H9 (cell line): ENCODE data around the gene GNAS. TPM values are rescaled to one million over a fixed set of nuclear protein-coding genes. Genes with fewer than 3 reads are reported as not detected.

Experiments used
- DNase-seq: peaks from one replicate; pipeline ENCODE4 v3.0.0-alpha.2; 2017
- H2AFZ ChIP-seq: one replicate; pipeline ENCODE4 v1.6.1; 2013; ENCODE audit warnings: mild to moderate bottlenecking, low read length, control low read depth, moderate library complexity
- H2AK5ac ChIP-seq: 2 replicates; pipeline ENCODE4 v1.6.1; 2013; ENCODE audit warnings: low read length, control low read depth, mixed read lengths; ENCODE audit not compliant: insufficient read length
- H2BK120ac ChIP-seq: one replicate; pipeline ENCODE4 v1.6.1; 2013; ENCODE audit warnings: low read depth, mild to moderate bottlenecking, low read length, control low read depth, inconsistent platforms; ENCODE audit not compliant: poor library complexity, severe bottlenecking
- H2BK12ac ChIP-seq: 2 replicates; pipeline ENCODE4 v1.6.1; 2013; ENCODE audit warnings: low read length, control low read depth, mixed read lengths, low read depth; ENCODE audit not compliant: insufficient read length
- H2BK15ac ChIP-seq: 2 replicates; pipeline ENCODE4 v1.6.1; 2013; ENCODE audit warnings: low read depth, low read length, control low read depth
- H2BK20ac ChIP-seq: one replicate; pipeline ENCODE4 v1.6.1; 2013; ENCODE audit warnings: low read depth, mild to moderate bottlenecking, low read length, control low read depth, inconsistent platforms; ENCODE audit not compliant: poor library complexity, severe bottlenecking
- H2BK5ac ChIP-seq: 2 replicates; pipeline ENCODE4 v1.6.1; 2013; ENCODE audit warnings: low read length, control low read depth, mixed read lengths; ENCODE audit not compliant: insufficient read length
- H3K14ac ChIP-seq: 2 replicates; pipeline ENCODE4 v1.6.1; 2013; ENCODE audit warnings: low read length, control low read depth; ENCODE audit not compliant: insufficient read depth
- H3K18ac ChIP-seq: 2 replicates; pipeline ENCODE4 v1.6.1; 2013; ENCODE audit warnings: low read depth, mild to moderate bottlenecking, mixed read lengths, low read length, control low read depth; ENCODE audit not compliant: insufficient read length
- H3K23ac ChIP-seq: 2 replicates; pipeline ENCODE4 v1.6.1; 2013; ENCODE audit warnings: low read length, control low read depth, mixed read lengths, low read depth; ENCODE audit not compliant: insufficient read length
- H3K23me2 ChIP-seq: 2 replicates; pipeline ENCODE4 v1.6.1; 2013; ENCODE audit warnings: low read depth, mild to moderate bottlenecking, mixed read lengths, low read length, control low read depth; ENCODE audit not compliant: insufficient read length, poor library complexity, severe bottlenecking
- H3K27ac ChIP-seq: 2 replicates; pipeline ENCODE4 v1.5.1; 2013; ENCODE audit warnings: low read length, control low read depth, mixed read lengths, low read depth; ENCODE audit not compliant: insufficient read length
- H3K27me3 ChIP-seq: 2 replicates; pipeline ENCODE4 v1.6.1; 2013; ENCODE audit warnings: low read length, control low read depth, inconsistent platforms; ENCODE audit not compliant: insufficient read depth
- H3K4ac ChIP-seq: 2 replicates; pipeline ENCODE4 v1.6.1; 2013; ENCODE audit warnings: low read depth, mild to moderate bottlenecking, control low read depth, inconsistent platforms, low read length, moderate library complexity
- H3K4me1 ChIP-seq: 2 replicates; pipeline ENCODE4 v1.6.1; 2013; ENCODE audit warnings: low read length, control low read depth, inconsistent platforms; ENCODE audit not compliant: insufficient read depth
- H3K4me2 ChIP-seq: 2 replicates; pipeline ENCODE4 v1.6.1; 2013; ENCODE audit warnings: low read length, control low read depth, mixed read lengths; ENCODE audit not compliant: insufficient read length, insufficient read depth
- H3K56ac ChIP-seq: 2 replicates; pipeline ENCODE4 v1.6.1; 2013; ENCODE audit warnings: low read depth, mild to moderate bottlenecking, mixed read lengths, low read length, control low read depth; ENCODE audit not compliant: insufficient read length
- H3K79me1 ChIP-seq: 2 replicates; pipeline ENCODE4 v1.6.1; 2013; ENCODE audit warnings: low read depth, mild to moderate bottlenecking, moderate library complexity, low read length, control low read depth, inconsistent platforms; ENCODE audit not compliant: insufficient read depth, poor library complexity, severe bottlenecking
- H3K79me2 ChIP-seq: 2 replicates; pipeline ENCODE4 v1.6.1; 2013; ENCODE audit warnings: low read length, control low read depth, inconsistent platforms; ENCODE audit not compliant: insufficient read depth
- H3K9ac ChIP-seq: 2 replicates; pipeline ENCODE4 v1.6.1; 2013; ENCODE audit warnings: low read length, control low read depth, mixed read lengths; ENCODE audit not compliant: insufficient read length; ENCODE audit errors: extremely low read depth
- H3K9me3 ChIP-seq: one replicate; pipeline ENCODE4 v1.6.1; 2013; ENCODE audit warnings: low read depth, low read length, inconsistent platforms; ENCODE audit not compliant: control insufficient read depth
- H3T11ph ChIP-seq: one replicate; pipeline ENCODE4 v1.6.1; 2013; ENCODE audit warnings: mild to moderate bottlenecking, low read length, control low read depth, inconsistent platforms
- H4K20me1 ChIP-seq: one replicate; pipeline ENCODE4 v1.6.1; 2013; ENCODE audit not compliant: control insufficient read depth, insufficient read length, insufficient read depth
- H4K5ac ChIP-seq: 2 replicates; pipeline ENCODE4 v1.6.1; 2013; ENCODE audit warnings: low read depth, mild to moderate bottlenecking, mixed read lengths, low read length, control low read depth; ENCODE audit not compliant: insufficient read length
- H4K8ac ChIP-seq: replicated peaks from 2 replicates; pipeline ENCODE4 v1.6.1; 2013; ENCODE audit warnings: low read length, control low read depth, mixed read lengths, low read depth; ENCODE audit not compliant: insufficient read length
- H4K91ac ChIP-seq: 2 replicates; pipeline ENCODE4 v1.6.1; 2013; ENCODE audit warnings: low read depth, mild to moderate bottlenecking, moderate library complexity, mixed read lengths, low read length, control low read depth; ENCODE audit not compliant: insufficient read length
- H3K27ac Mint-ChIP-seq, 3 experiments: 2 replicates in 2 of 3; 3 replicates in 1 of 3; pipeline ENCODE4 v1.8.0; 2020 to 2021; ENCODE audit warnings: mixed read lengths in 3 of 3, mild to moderate bottlenecking in 1 of 3, moderate library complexity in 1 of 3
- H3K27me3 Mint-ChIP-seq: 2 replicates; pipeline ENCODE4 v1.8.0; 2021; ENCODE audit warnings: low read depth, mild to moderate bottlenecking, moderate library complexity, mixed read lengths
- H3K36me3 Mint-ChIP-seq, 3 experiments: 2 replicates in 2 of 3; 3 replicates in 1 of 3; pipeline ENCODE4 v1.8.0; 2020 to 2021; ENCODE audit warnings: low read depth in 3 of 3, mixed read lengths in 3 of 3; ENCODE audit not compliant: insufficient read depth in 1 of 3
- H3K4me1 Mint-ChIP-seq, 2 experiments: 2 replicates each; pipeline ENCODE4 v1.8.0; 2020; ENCODE audit warnings: mixed read lengths in 2 of 2
- H3K4me3 Mint-ChIP-seq, 2 experiments: 2 replicates in 1 of 2; 3 replicates in 1 of 2; pipeline ENCODE4 v1.8.0; 2020 to 2021; ENCODE audit warnings: mild to moderate bottlenecking in 2 of 2, mixed read lengths in 2 of 2, moderate library complexity in 1 of 2
- H3K9me3 Mint-ChIP-seq, 2 experiments: 2 replicates in 1 of 2; 3 replicates in 1 of 2; pipeline ENCODE4 v1.8.0; 2020; ENCODE audit warnings: mild to moderate bottlenecking in 2 of 2, mixed read lengths in 2 of 2, moderate library complexity in 1 of 2
- WGBS: extraction: QIAGEN DNeasy Blood & Tissue Kit; methylation state at CpG from one replicate; pipeline ENCODE4 v1.1.7; 2013; ENCODE audit warnings: missing lambda C conversion rate, low lambda C conversion rate, mixed read lengths; ENCODE audit not compliant: insufficient read length; ENCODE audit errors: extremely low coverage; 5-methylcytosine and 5-hydroxymethylcytosine counted together
- total RNA-seq: library from RNA; stranded (reverse); gene quantifications from 2 replicates; pipeline ENCODE4 v1.2.1, GENCODE V29; 2021
- TF ChIP-seq, protein P1 (sequence below): fragments of 200-600 bp; sonication (generic); conservative IDR thresholded peaks from 3 replicates; pipeline ENCODE4 v1.8.0; 2021; ENCODE audit warnings: antibody characterized with exemption, mild to moderate bottlenecking

The GNAS gene
- total RNA-seq, 1 experiment from 2014 or later: 920 TPM

DNA sequence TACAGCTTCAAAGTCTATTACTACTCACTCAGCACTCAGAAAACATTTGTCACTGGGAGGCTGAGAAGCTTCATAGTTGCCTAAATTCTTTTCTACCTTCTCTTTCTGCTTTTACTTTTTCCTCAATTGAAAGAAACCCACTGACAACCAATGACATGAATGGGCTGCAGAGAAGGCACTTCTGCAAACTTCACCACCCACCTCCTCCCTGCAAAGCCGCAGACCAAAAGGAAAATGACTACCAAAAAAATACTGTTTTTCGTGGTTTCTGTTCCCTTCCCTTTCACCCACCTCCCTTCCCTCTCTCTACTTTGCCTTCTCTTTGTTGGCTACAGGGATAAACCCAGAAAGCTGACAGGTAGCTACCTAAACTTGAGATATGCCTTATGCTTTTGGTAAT, 5.1 kb upstream of the GNAS start:
- Mint-ChIP-seq H3K27ac (peak overlapping the region in 1 of 3 experiments; percentile 32; a peak in 1 of 7 replicates), H3K9me3 (peaks cover 13 to 16% of the 10 kb centered on the region in 2 experiments), H3K36me3 (peaks cover 37 to 54% (median 39%) of the 10 kb centered on the region in 3 experiments), H3K4me1 (peaks cover 87 to 92% of the 10 kb centered on the region in 2 experiments), H3K27me3 (peaks cover 27% of the 10 kb centered on the region), H3K4me3 (peak overlapping the region; percentile 40 to 65; a peak in 4 of 5 replicates)
- peaks cover 4% of the 10 kb centered on the region; the same call in 1 of the 2 replicates for H3K27me3 ChIP-seq
- H3K9ac ChIP-seq: no peak overlapping the region
- H2AK5ac ChIP-seq: no peak overlapping the region
- H2BK15ac ChIP-seq: no peak overlapping the region
- H3T11ph ChIP-seq: no peak overlapping the region
- no peak for DNase-seq
- H4K91ac ChIP-seq: no peak overlapping the region
- H3K14ac ChIP-seq: no peak overlapping the region
- no peak overlapping the region for H2BK120ac ChIP-seq
- H3K79me1 ChIP-seq: no peaks in the 10 kb centered on the region
- peaks cover 43% of the 10 kb centered on the region; the same call in 1 of the 2 replicates for H3K79me2 ChIP-seq
- no peak overlapping the region for H2AFZ ChIP-seq
- H3K4ac ChIP-seq: no peak overlapping the region
- no peak overlapping the region for H2BK5ac ChIP-seq
- peaks cover 9% of the 10 kb centered on the region for H3K4me1 ChIP-seq
- no peaks in the 10 kb centered on the region for H4K20me1 ChIP-seq
- H3K4me2 ChIP-seq: peak overlapping the region; percentile 11
- no peak overlapping the region for H3K18ac ChIP-seq
- H2BK20ac ChIP-seq: no peak overlapping the region
- H3K56ac ChIP-seq: no peak overlapping the region
- H3K27ac ChIP-seq: no peak overlapping the region
- no CpG with 5 or more reads among the region's 2 CpGs for WGBS
- peaks cover 20% of the 10 kb centered on the region for H3K23me2 ChIP-seq
- no peak overlapping the region for H3K23ac ChIP-seq
- no peak overlapping the region for H4K8ac ChIP-seq
- no peak overlapping the region for H2BK12ac ChIP-seq
- H3K9me3 ChIP-seq: no peaks in the 10 kb centered on the region
- no peak overlapping the region for H4K5ac ChIP-seq
- TF ChIP-seq, protein P1, sequence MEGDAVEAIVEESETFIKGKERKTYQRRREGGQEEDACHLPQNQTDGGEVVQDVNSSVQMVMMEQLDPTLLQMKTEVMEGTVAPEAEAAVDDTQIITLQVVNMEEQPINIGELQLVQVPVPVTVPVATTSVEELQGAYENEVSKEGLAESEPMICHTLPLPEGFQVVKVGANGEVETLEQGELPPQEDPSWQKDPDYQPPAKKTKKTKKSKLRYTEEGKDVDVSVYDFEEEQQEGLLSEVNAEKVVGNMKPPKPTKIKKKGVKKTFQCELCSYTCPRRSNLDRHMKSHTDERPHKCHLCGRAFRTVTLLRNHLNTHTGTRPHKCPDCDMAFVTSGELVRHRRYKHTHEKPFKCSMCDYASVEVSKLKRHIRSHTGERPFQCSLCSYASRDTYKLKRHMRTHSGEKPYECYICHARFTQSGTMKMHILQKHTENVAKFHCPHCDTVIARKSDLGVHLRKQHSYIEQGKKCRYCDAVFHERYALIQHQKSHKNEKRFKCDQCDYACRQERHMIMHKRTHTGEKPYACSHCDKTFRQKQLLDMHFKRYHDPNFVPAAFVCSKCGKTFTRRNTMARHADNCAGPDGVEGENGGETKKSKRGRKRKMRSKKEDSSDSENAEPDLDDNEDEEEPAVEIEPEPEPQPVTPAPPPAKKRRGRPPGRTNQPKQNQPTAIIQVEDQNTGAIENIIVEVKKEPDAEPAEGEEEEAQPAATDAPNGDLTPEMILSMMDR: no peak
